ENCODE measurements around the gene NANOS3.
A peak's percentile ranks its signal among the peaks of the same experiment; 100 is the strongest.
"Not testable (repeated sequence)": the region's sequence is repeated elsewhere in the genome, so short reads cannot be mapped to it uniquely, and the experiment has no call there.

NANOS3 gene

DNA sequence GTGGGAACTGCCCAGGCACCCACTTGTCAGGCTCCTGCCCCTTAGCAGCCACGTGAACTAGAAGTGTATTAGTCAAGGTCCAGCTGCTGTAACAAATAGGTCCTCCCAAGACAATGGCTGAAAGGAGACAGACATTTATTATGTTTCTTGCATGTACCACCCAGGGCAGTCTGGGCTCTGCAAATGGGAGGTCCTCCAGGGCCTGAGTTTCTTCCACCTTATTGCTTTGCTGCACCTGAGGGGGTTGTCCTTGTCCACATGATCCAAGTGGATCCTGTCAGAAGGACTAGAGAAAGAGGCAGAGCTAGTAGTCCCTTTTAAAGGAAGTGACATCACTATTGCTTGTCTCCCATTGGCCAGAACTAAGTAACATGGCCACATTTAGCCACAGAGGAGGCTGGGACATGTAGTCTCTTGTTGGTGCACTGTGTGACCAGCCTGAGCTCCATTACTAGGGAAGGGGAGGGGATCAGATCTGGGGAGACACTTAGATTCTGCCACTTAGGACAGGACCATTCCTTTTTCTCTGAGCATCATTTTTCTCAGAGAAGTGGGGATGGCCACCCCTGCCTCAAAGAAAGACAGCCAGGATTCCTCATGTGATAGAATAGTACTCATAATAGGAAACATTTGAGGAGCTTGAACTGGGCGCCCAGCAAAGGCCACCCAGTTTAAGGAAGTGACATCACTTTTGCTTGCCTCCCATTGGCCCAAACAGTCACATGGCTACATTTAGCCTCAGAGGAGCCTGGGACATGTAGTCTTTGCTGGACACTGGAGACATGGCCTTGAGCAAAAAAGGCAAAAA, 44.2 kb downstream of the NANOS3 start:
- DNase-seq (ENCODE audit: low spot score) = peak; percentile 55

GRCh38 chr19:13922118-13922517, 45.2 kb downstream of the NANOS3 start:
- DNase-seq (ENCODE audit: low spot score) = not testable (repeated sequence)

DNA sequence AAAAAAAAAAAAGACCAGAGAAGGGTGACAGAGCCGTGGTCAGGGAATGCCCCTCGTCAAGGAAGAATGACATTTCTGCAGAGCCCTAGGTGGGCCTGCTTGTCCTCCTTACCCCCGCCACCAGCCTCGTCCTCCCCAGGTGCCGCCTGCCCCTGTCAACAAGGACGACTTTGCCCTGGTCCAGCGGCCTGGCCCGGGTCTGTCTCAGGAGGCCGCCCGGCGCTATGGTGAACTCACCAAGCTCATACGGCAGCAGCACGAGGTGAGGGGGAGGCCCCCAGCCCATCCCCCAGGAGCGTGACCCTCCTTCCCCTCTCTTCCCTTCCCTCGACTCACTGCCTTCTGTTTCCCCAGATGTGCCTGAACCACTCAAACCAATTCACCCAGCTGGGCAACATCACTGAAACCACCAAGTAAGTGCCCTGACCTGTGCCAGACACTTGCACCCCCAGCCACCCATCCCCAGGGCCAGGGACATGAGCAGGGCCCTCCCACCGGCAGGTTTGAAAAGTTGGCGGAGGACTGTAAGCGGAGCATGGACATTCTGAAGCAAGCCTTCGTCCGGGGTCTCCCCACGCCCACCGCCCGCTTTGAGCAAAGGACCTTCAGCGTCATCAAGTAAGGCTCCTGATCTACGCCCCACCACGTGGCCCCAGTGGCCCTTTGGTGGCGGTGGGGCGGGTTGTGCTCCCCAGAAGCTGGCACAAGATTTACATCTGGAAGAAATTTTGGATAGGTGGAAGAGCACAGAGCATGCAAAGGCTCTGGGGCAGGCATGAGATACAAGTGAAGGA, 46.5 kb downstream of the NANOS3 start:
- no peak for DNase-seq (ENCODE audit: low spot score)

DNA sequence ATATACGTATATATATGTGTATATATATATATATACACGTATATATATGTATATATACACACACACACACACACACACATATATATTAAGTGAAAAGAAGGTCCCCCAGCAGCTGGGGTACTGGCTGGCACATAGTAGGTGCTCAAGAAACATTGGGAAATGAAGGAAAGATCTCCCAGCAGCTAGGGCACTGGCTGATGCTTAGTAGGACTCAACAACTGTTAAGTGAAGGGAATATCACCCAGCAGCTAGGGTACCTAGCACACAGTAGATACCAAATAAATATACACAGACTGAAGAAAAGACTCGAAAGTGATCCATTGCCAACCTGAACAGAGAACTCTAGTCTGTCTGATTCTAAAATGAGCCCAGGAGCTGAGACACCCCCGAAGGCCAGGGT, 49.1 kb downstream of the NANOS3 start:
- no peak for DNase-seq (ENCODE audit: low spot score)

GRCh38 chr19:13926715-13927114, 49.8 kb downstream of the NANOS3 start:
- peak; percentile 2 for DNase-seq (ENCODE audit: low spot score)

- peak; percentile 13 for DNase-seq (ENCODE audit: low spot score)
Measured at GRCh38 chr19:13929340-13929739, 52.4 kb downstream of the NANOS3 start.

- DNase-seq (ENCODE audit: low spot score) = peak; percentile 4
Measured at GRCh38 chr19:13929956-13930355, 53.0 kb downstream of the NANOS3 start.

All from GM03348 (cell line).